Tibial artery (tissue), 4 donors: ENCODE results near the gene CUX1.

Experiments
- DNase-seq, 2 donors: peaks; one replicate each; pipeline ENCODE4 v3.0.0-alpha.2; 2019
- H3K27ac ChIP-seq, 2 donors: fragments of 200-600 bp; sonication (generic) in 1 of 2; 1 replicate in 1 of 2; 2 replicates in 1 of 2; pipeline ENCODE4 v1.5.1; 2018 to 2019; ENCODE audit warnings: mild to moderate bottlenecking in 1 of 2
- H3K27me3 ChIP-seq, 2 donors: fragments of 200-600 bp; sonication (generic) in 1 of 2; one replicate each; pipeline versions ENCODE4 v1.5.1 to v1.6.0; 2016 to 2019
- H3K36me3 ChIP-seq, 3 donors: fragments of 200-600 bp; sonication (generic) in 2 of 3; one replicate each; pipeline ENCODE4 v1.5.1; 2016 to 2019; ENCODE audit warnings: mild to moderate bottlenecking in 2 of 3
- H3K4me1 ChIP-seq, 4 donors: fragments of 200-600 bp; sonication (generic) in 2 of 4; 1 replicate in 3 of 4; 2 replicates in 1 of 4; pipeline ENCODE4 v1.5.1; 2016 to 2019
- H3K4me3 ChIP-seq, 2 donors: fragments of 200-600 bp; sonication (generic) in 1 of 2; 1 replicate in 1 of 2; 2 replicates in 1 of 2; pipeline ENCODE4 v1.5.1; 2018 to 2019; ENCODE audit warnings: mild to moderate bottlenecking in 2 of 2
- H3K9me3 ChIP-seq, 3 donors: fragments of 200-600 bp; sonication (generic) in 1 of 3; one replicate each; pipeline ENCODE4 v1.5.1; 2016 to 2019
- intact Hi-C: fragments of 100-400 bp; cut with DNase I; formaldehyde crosslinking; loops from one replicate; pipeline ENCODE4 v1.15.0; 2023; ENCODE audit warnings: low total_unique reads
- TF ChIP-seq, protein P1 (sequence below), 2 experiments: fragments of 200-600 bp in 1 of 2; fragments of 450-650 bp in 1 of 2; IDR thresholded peaks; one replicate each; pipeline ENCODE4 v1.5.1; 2017 to 2019; ENCODE audit warnings: antibody characterized with exemption in 2 of 2, mild to moderate bottlenecking in 1 of 2, moderate library complexity in 1 of 2

The CUX1 gene

DNA sequence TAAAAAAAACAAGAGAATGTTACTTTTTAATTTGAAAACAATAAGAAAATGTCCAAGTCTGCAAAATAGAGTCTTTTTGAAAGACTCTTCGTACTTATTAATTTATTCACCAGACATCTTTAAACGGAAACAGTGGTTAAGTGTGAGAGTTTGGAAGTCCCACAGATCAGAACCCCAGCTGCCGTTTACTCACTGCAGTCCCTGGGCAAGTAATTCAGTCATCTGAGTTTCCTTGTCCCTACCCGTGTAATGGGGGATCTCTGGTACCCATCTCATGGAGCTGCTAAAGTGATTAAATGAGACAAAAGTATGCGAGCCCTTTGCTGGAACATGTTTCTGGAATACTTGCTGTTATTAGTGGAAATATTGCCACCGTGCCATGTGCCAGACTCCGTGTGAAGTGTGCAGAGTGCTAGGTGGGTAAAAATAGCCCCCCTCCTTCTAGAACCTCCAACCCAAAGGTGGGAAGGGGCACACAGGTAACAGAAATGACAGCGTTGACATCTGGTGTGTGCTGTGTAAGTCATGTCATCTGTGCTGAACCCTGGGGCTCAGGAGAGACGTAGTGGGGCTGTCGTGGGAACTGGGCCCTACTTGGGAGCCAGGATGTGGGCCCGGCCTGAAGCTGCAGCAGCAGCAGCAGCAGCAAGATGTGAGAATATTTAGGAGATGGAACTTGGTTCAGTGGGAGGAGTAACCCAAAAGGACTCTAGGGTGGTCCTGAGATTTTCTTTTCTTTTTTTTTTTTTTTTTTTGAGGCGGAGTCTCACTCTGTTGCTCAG, 140.5 kb downstream of the CUX1 start:
- H3K9me3 ChIP-seq = no peaks in the 10 kb centered on the region
- H3K27ac ChIP-seq = no peak overlapping the region

DNA sequence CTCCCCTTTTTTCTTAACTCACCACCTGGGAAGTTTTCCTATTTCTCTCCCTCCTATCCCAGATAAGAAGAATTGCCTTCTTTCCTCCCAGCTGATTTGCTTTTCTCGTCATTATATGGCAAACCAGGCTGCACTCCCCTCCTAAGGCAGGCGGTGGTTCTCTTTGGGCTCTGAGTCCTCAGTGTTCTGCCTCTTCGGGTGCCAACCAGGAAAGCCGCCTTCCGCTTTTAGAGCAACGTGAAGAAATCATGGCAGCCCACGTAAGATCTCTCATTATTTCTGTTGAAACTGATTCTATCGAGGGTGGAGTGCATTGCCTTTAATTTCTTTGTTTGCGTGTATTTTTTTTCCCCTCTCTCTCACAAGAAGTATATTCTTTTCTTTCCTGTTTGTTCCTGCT, 141.9 kb downstream of the CUX1 start:
- H3K4me3 ChIP-seq = no peak overlapping the region
- no peak for DNase-seq
- H3K4me1 ChIP-seq = no peaks in the 10 kb centered on the region
- no peaks in the 10 kb centered on the region for H3K27me3 ChIP-seq
- no peak overlapping the region for H3K27ac ChIP-seq
- H3K36me3 ChIP-seq = no peaks in the 10 kb centered on the region
- H3K9me3 ChIP-seq = no peaks in the 10 kb centered on the region
- TF ChIP-seq, protein P1, sequence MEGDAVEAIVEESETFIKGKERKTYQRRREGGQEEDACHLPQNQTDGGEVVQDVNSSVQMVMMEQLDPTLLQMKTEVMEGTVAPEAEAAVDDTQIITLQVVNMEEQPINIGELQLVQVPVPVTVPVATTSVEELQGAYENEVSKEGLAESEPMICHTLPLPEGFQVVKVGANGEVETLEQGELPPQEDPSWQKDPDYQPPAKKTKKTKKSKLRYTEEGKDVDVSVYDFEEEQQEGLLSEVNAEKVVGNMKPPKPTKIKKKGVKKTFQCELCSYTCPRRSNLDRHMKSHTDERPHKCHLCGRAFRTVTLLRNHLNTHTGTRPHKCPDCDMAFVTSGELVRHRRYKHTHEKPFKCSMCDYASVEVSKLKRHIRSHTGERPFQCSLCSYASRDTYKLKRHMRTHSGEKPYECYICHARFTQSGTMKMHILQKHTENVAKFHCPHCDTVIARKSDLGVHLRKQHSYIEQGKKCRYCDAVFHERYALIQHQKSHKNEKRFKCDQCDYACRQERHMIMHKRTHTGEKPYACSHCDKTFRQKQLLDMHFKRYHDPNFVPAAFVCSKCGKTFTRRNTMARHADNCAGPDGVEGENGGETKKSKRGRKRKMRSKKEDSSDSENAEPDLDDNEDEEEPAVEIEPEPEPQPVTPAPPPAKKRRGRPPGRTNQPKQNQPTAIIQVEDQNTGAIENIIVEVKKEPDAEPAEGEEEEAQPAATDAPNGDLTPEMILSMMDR (IDR thresholded peaks at IDR 0.05) = no peak
- intact Hi-C loops = no loop called here

More for the DNA sequence above, 140.5 kb downstream of the CUX1 start:
- Histone ChIP-seq H3K36me3 (no peaks in the 10 kb centered on the region), H3K27me3 (no peaks in the 10 kb centered on the region), H3K4me3 (no peak overlapping the region), H3K4me1 (peaks cover 0 to 12% (median 2%) of the 10 kb centered on the region in 4 donors)
- no peak for DNase-seq
- TF ChIP-seq, protein P1 (IDR thresholded peaks at IDR 0.05) = no peak
- intact Hi-C loops = no loop called here

DNA sequence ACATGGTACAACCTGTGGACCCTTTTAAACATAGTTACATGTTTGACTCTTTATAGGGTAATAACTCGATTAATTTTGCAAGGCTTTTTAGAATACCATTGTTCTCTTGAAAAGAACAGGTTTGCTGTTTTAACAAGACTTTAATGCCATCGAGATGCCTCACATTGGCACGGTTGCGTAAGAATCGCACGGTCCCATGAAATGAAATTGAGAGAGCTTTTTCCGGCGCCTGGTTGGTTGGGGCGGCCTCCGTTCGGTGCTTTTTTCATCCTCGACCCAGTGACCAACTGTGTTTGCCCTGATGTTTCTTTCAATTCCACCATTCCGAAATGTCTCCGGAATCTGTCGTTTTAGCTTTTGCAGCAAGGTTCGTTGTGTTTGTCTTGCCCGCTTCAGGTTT, 142.4 kb downstream of the CUX1 start:
- no peaks in the 10 kb centered on the region for H3K27me3 ChIP-seq
- H3K27ac ChIP-seq = no peak overlapping the region
- DNase-seq = no peak
- no peaks in the 10 kb centered on the region for H3K36me3 ChIP-seq
- H3K4me3 ChIP-seq = no peak overlapping the region
- intact Hi-C loops = no loop called here
- H3K4me1 ChIP-seq = no peaks in the 10 kb centered on the region
- TF ChIP-seq, protein P1 (IDR thresholded peaks at IDR 0.05) = no peak
- no peaks in the 10 kb centered on the region for H3K9me3 ChIP-seq

DNA sequence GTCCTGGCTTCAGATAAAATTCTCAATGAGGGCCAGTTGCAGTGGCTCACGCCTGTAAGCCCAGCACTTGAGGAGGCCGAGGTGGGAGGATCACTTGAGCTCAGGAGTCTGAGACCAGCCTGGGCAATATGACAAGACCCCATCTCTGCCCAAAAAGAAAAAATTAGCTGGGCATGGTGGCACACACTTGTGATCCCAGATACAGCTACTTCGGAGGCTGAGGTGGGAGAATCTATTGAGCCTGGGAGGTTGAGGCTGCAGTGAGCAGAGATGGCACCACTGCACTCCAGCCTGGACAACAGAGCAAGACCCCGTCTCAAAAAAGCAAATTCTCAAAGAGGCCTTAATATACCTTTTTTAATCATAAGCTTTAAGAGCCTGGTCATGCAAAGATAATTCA, 142.9 kb downstream of the CUX1 start:
- no peaks in the 10 kb centered on the region for H3K9me3 ChIP-seq
- H3K27ac ChIP-seq = no peak overlapping the region
- no peak overlapping the region for H3K4me3 ChIP-seq
- H3K4me1 ChIP-seq = no peaks in the 10 kb centered on the region
- TF ChIP-seq, protein P1 (IDR thresholded peaks at IDR 0.05) = no peak
- no peaks in the 10 kb centered on the region for H3K27me3 ChIP-seq
- no peaks in the 10 kb centered on the region for H3K36me3 ChIP-seq
- intact Hi-C loops = no loop called here
- DNase-seq = no peak

DNA sequence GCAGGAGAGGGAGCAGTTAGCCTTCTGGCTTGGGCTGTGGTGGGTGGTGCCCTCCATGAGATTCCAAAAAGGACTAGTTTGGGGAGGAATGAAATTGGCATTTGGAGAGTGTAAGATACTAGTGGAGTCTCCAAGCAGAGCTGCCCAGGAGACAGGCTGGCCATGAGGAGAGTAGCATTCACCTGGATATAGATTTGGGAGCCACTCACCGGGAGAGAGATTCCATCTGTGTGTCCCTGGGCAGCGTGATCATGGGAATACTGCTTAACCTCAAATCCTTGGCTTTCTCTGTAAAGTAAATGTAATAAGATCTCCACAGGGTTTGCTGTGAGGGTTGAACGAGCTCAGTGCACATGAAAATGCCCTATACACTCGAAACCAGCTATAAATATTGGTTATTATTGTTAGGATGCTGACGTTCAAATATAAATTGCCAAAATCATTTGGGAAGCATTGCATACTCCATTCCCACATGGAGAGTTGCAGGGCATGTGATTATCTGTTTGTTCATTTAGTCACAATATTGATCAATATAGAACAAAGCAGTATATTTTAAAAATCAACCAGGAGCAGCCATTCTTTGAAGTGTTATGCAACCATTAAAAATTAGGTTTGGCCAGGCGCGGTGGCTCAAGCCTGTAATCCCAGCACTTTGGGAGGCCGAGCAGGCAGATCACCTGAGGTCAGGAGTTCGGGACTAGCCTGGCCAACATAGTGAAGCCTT, 143.7 kb downstream of the CUX1 start:
- Histone ChIP-seq H3K9me3 (no peaks in the 10 kb centered on the region), H3K27ac (no peak overlapping the region), H3K4me3 (no peak overlapping the region), H3K4me1 (no peaks in the 10 kb centered on the region), H3K27me3 (no peaks in the 10 kb centered on the region), H3K36me3 (no peaks in the 10 kb centered on the region)
- intact Hi-C loops = no loop called here
- TF ChIP-seq, protein P1 (IDR thresholded peaks at IDR 0.05) = no peak
- no peak for DNase-seq
